ENCODE measurements around the gene CADPS2. TPM values are rescaled to one million over a fixed set of nuclear protein-coding genes. Genes with fewer than 3 reads are reported as not detected.

The CADPS2 gene
- total RNA-seq, 1 donor from 2014 or later, result 19.1 TPM

DNA sequence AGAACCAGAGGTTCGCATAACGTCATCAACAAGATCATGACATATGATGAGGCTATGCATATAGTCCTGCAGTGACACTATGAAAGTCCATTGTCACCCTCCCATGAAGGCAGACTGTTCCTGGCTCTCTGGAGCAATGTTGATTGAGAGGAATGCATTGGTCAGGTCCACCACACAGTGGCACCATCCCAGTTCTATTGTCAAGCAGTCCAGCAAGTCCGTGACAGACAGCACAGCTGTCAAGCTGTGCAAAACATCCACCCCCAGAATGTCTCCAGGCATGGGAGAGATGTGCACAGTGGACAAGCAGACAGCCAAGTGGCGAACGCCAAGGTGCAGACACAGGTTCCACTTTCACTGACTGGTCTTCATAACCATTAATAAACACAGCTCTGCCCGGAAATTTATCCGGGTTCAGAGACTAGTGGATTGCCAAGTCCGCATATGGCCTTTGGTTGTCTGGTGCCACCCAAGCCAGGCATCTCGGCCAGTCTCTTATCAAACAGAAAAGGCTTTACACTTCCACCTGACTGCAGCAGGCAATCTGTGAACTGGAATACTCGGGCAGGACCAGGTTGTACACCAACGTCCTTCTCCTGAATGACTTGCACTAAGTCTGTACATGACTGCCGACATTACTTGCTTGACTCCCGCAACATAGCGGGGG, 194.6 kb downstream of the CADPS2 start:
- Histone ChIP-seq H3F3A (ENCODE audit: low read depth) (peaks cover 5% of the 10 kb centered on the region), H3K27me3 (no peaks in the 10 kb centered on the region), H3K9me3 (ENCODE audit: low read depth) (no peaks in the 10 kb centered on the region), H3K4me2 (no peak overlapping the region), H3K4me1 (peaks cover 26% of the 10 kb centered on the region), H3K79me2 (ENCODE audit: low read depth) (no peaks in the 10 kb centered on the region), H4K20me1 (ENCODE audit: low read depth) (no peaks in the 10 kb centered on the region), H3K36me3 (no peaks in the 10 kb centered on the region), H3K4me3 (no peak overlapping the region), H2AFZ (replicated peaks) (no peak overlapping the region), H3K27ac (no peak overlapping the region), H3K9ac (no peak overlapping the region)
- Mint-ChIP-seq H3K27me3 (ENCODE audit: insufficient read depth, low read depth) (peaks cover 11% of the 10 kb centered on the region), H3K36me3 (peaks cover 8% of the 10 kb centered on the region), H3K27ac (no peak overlapping the region), H3K4me1 (peaks cover 31% of the 10 kb centered on the region), H3K9me3 (peaks cover 7% of the 10 kb centered on the region), H3K4me3 (no peak overlapping the region)
- no peak for TF ChIP-seq EZH2 (IDR thresholded peaks at IDR 0.05)
- TF ChIP-seq, protein P1, sequence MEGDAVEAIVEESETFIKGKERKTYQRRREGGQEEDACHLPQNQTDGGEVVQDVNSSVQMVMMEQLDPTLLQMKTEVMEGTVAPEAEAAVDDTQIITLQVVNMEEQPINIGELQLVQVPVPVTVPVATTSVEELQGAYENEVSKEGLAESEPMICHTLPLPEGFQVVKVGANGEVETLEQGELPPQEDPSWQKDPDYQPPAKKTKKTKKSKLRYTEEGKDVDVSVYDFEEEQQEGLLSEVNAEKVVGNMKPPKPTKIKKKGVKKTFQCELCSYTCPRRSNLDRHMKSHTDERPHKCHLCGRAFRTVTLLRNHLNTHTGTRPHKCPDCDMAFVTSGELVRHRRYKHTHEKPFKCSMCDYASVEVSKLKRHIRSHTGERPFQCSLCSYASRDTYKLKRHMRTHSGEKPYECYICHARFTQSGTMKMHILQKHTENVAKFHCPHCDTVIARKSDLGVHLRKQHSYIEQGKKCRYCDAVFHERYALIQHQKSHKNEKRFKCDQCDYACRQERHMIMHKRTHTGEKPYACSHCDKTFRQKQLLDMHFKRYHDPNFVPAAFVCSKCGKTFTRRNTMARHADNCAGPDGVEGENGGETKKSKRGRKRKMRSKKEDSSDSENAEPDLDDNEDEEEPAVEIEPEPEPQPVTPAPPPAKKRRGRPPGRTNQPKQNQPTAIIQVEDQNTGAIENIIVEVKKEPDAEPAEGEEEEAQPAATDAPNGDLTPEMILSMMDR (IDR thresholded peaks at IDR 0.05), result no peak
- TF ChIP-seq EZH2phosphoT487 (IDR thresholded peaks at IDR 0.05), result no peak
- DNase-seq (ENCODE audit: low spot score), result no peak

DNA sequence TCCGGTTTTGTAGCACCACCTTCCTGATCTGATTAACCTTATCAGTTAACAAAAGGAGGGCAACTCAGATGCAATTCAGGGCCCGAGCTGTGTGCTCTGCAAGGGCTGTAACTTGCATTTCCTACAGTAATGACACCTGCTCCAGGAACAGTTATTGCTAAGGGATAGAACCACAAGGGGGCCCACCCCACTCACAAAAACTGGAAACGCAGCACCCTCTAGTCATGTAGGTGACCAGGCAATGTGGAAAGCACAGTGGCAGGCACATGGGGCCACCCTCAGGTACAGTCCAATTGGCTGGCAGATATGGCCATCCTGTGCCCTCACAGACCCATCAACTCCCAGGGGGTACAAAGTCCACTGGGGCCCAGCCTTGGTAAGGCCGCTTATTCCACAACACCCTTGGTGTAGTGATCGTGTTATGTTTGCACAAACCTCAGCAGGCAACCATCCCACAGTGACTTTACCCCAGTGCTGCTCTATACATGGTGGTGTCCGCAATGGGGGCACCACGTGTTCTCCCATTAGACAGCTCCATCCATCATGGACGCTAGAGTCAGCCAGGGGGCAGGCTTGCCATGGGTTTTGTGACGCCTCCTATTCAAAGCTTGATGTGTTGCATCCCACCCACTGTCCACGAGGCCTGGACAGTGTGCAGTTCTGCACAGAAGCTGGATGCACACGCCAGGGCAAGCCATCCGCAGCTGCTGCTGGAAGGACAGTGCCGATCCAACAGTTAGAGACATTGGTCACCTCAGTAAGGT, 196.7 kb downstream of the CADPS2 start:
- Histone ChIP-seq H2AFZ (replicated peaks) (no peak overlapping the region), H3K9ac (no peak overlapping the region), H3K79me2 (ENCODE audit: low read depth) (no peaks in the 10 kb centered on the region), H3K4me3 (no peak overlapping the region), H4K20me1 (ENCODE audit: low read depth) (no peaks in the 10 kb centered on the region), H3K27ac (no peak overlapping the region), H3K4me1 (peaks cover 17% of the 10 kb centered on the region), H3F3A (ENCODE audit: low read depth) (no peaks in the 10 kb centered on the region), H3K27me3 (no peaks in the 10 kb centered on the region), H3K4me2 (no peak overlapping the region), H3K36me3 (no peaks in the 10 kb centered on the region), H3K9me3 (ENCODE audit: low read depth) (no peaks in the 10 kb centered on the region)
- TF ChIP-seq, protein P1 (IDR thresholded peaks at IDR 0.05), result peak; percentile 20
- TF ChIP-seq EZH2 (IDR thresholded peaks at IDR 0.05), result no peak
- Mint-ChIP-seq H3K27me3 (ENCODE audit: insufficient read depth, low read depth) (peaks cover 11% of the 10 kb centered on the region), H3K27ac (no peak overlapping the region), H3K4me1 (peaks cover 15% of the 10 kb centered on the region), H3K4me3 (no peak overlapping the region), H3K36me3 (peaks cover 8% of the 10 kb centered on the region), H3K9me3 (peaks cover 7% of the 10 kb centered on the region)
- no peak for DNase-seq (ENCODE audit: low spot score)

DNA sequence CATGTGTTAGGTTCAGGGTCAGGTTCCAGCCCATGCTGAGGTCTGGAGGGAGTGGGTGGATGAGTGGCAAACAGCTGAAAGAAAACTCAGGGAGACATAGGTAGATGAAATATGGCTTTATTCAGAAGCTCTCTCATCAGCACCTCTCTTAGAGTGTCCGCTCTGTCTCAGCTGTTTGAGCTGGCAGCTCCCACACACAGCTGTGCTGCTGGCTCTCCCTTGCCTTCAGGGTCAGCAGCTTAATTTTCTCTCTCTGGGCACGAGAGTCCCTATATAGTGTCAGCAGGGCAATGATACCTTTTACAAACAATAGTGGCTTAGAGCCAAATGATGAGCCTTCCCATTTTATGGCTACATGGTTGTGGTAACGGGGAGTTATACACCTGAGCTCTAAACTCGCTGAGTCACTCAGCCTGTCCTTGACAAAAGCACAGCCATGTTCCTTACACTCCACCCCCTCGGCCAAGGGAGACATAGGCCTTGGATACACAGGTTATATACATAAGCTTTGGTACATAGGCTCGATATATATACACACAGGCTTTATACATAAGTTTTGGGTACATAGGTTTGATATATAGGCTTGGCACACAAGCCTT, 197.8 kb downstream of the CADPS2 start:
- DNase-seq (ENCODE audit: low spot score), result no peak
- Histone ChIP-seq H3K9me3 (ENCODE audit: low read depth) (no peaks in the 10 kb centered on the region), H3K27me3 (no peaks in the 10 kb centered on the region), H3F3A (ENCODE audit: low read depth) (no peaks in the 10 kb centered on the region), H3K27ac (no peak overlapping the region), H3K9ac (no peak overlapping the region), H3K79me2 (ENCODE audit: low read depth) (no peaks in the 10 kb centered on the region), H3K36me3 (no peaks in the 10 kb centered on the region), H4K20me1 (ENCODE audit: low read depth) (no peaks in the 10 kb centered on the region), H2AFZ (replicated peaks) (no peak overlapping the region), H3K4me2 (no peak overlapping the region), H3K4me3 (no peak overlapping the region), H3K4me1 (peaks cover 14% of the 10 kb centered on the region)
- H3K9me3 Mint-ChIP-seq, result peaks cover 7% of the 10 kb centered on the region
- peaks cover 8% of the 10 kb centered on the region for H3K36me3 Mint-ChIP-seq
- H3K27ac Mint-ChIP-seq, result no peak overlapping the region
- peaks cover 8% of the 10 kb centered on the region for H3K4me1 Mint-ChIP-seq
- no peak overlapping the region for H3K4me3 Mint-ChIP-seq
- peaks cover 11% of the 10 kb centered on the region for H3K27me3 Mint-ChIP-seq (ENCODE audit: insufficient read depth, low read depth)
- TF ChIP-seq EZH2 (IDR thresholded peaks at IDR 0.05), result no peak

Measured in neural progenitor cell (in vitro differentiated cells).